ENCODE data around the gene COPS9.
A peak's percentile ranks its signal among the peaks of the same experiment; 100 is the strongest.

Gene COPS9

GRCh38 chr2:240136013-240136670 is at the start of gene COPS9:
Gene COPS9, minus strand, starts transcription at chr2:240136305. Its CDS starts 21 bp downstream, at chr2:240136284.
- peak; percentile 84 for DNase-seq

- no peak for DNase-seq
Observed at GRCh38 chr2:240184656-240185055, 48.6 kb upstream of the COPS9 start.

DNA sequence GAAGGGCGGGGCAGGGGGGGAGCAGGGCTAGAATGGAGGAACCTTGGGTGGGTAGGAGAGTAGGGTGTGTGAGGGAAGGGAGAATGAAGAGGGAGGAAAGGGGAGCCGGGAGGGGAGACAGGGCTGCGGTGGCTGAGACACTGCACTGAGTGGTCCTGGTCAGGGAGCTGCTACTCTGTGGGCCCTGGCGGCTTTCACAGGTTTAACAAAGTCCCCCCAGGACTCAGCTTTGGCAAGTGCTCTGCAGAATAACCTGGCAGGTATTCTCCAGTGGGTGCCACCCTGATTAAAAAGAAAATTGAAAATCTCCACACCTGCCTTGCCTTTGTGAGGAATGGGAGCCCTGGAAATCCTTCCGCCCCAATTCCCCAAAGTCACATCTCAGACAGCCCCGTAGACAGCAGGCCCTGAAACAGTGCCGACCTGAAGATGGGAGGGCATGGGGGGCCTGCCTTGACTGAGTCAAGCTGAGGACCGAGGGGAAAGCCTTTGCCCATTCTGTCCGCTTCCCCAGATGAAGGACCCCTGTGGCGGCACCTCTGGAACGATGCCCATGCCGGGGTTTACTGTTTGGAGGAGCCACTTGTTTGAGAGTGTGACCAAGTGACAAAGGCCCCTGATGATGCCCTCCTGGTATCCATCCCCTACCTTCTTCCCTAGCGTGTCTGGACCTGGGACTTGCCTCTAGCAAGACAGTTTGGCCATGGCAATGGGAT is 47.9 kb upstream of the COPS9 start:
- no peak for DNase-seq

GRCh38 chr2:240183006-240183874 is 47.1 kb upstream of the COPS9 start:
- DNase-seq: no peak

- no peak for DNase-seq
Observed at GRCh38 chr2:240182476-240182875, 46.4 kb upstream of the COPS9 start.

DNA sequence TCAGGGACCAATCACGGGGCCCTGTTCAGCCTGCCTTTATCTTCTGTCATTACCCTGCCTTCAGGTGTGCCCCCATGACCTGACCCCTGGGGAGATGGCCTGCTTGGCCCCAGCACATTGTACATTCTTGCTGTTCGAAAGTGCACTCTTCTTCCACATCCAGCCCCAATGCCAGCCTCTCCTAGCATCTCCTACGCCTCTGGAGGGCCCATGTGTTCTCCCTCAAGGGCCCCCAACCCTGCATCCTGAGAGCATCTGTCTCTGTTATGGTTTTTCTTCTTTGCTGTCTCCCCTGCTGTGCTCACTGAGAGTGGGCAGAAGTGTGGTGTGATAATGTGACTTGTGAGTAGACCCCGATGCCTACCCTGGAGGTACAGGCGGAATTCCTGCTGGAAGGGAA is 45.9 kb upstream of the COPS9 start:
- no peak for DNase-seq

- no peak for DNase-seq
Observed at GRCh38 chr2:240179941-240180666, 44.0 kb upstream of the COPS9 start.

DNA sequence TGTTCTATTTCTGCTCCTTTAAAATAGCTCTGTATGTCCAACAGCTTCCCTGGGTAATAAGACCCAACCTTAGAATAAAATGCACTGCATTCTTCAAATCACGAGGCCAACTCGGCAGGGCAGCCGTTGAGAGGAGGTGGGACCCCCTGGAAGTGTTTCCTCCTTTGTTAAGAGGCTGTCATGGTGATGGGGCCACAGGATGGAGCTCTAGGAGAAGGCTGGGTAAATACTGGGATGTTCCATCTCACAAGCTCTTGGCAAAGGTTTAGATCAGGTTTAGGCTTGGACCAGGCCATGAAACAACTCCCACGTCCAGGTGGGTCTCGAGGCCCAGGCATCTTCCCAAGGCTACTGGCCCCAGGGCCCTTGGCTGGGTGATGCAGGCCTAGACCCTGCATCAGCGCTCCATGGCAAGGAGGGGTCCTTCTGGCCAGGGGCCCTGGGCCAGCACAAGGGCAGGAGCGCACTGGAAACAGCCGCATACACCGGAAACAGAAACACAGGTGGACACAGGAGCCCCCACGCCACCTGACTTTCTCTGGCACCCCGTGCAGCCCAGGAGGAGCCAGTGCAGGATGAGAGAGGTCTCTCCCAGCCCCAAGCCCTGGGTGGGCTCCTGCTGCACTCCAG is 43.2 kb upstream of the COPS9 start:
- no peak for DNase-seq

DNA sequence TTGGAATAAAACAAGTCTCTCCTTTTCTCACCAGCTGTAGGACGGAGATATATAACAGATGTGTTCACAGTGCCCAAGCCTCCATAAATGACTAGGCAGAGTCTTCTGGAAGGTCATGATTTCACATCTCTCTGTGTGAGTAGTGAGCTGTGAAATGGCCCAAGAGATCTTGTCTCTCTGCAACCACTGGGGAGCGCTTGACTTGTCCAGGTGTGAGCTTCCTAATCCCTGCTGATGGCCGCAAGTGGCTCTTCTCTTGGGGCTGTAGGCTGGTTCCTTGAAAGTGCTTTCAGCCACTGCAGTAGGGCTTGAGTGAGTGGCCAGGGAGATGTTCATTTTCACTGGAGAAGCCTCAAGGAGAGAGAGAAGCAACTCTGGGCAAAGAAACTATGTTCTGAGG is 42.5 kb upstream of the COPS9 start:
- no peak for DNase-seq

DNA sequence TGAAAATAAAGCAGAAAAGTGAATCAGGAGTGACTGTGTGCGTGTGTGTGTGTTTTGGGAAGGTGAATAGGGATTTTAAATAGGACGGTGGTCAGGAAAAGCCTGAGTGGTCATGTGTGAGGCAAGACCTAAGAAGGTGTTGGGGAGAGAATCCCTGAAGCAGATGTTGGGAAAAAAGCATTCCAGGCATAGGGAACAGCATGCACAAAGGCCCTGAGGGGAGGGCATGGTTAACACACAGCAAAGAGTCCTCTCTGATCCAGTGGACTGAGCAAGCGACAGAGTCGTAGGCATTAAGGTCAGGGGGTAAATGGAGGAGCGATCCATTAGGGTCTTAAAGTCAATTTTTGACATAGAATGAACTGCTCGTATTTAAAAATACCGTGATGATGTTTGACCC is 38.4 kb upstream of the COPS9 start:
- no peak for DNase-seq

- DNase-seq: no peak
Observed at GRCh38 chr2:240172071-240172895, 36.2 kb upstream of the COPS9 start.

GRCh38 chr2:240170883-240171282 is 34.8 kb upstream of the COPS9 start:
- DNase-seq: no peak

DNA sequence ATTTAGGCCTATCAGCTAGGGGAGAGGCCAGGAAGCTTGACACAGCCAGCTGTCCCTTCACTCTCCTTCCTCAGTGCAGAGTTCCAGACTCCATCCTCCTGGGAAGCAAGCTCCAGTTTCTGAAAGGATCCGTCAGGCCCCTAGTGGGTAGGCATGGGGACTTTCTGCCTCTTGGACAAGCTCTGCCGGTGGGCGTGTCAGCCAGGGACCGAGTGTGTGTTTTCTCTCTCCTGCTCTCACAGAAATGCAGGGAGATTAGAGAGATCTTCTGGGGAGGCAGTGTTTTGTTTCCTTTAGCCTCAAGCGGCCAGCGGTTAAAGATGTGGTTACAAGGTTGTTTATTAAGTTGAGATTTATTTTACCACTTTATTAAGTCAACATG is 34.2 kb upstream of the COPS9 start:
- no peak for DNase-seq

DNA sequence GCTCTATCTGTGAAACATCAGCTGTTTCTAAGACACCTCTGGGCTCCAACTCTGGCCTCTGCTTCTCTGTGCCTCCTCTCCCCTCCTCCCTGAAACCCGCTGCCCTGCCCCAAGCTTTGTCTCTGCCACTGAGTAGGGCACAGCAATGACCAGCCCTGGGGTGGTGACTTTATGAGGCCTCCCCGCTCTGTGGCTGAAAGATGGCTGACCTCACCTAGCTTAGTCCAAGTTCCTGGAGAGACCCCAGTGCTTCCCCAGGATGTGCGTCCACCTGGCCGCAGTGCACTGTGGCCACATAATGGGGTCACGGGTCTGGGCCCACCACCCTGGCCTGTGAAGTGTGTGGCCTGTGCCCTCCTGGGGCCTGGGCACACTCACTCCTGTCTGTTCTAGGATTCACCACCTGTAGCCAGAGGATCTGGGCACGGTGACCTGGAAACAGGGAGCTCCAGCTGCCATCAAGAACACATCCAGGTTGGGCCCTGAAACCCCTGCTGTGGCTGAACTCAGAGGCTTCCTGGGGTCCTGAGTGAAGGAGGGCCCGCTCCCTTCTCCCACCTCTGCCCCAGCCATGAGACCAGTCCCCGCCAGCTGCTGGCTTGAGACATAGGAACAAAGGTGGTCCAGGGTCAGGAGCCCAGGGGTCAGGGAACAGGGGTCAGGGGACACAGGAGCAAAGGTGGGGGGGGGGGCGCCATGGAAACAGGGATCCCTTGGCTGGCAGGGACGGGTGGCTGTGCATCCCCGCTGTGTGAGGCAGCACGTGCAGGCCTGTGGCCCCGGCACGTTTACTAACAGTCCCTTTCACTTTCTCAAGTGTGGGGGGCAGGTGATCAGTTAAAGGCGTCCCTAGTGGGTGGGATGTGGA is 33.6 kb upstream of the COPS9 start:
- no peak for DNase-seq

DNA sequence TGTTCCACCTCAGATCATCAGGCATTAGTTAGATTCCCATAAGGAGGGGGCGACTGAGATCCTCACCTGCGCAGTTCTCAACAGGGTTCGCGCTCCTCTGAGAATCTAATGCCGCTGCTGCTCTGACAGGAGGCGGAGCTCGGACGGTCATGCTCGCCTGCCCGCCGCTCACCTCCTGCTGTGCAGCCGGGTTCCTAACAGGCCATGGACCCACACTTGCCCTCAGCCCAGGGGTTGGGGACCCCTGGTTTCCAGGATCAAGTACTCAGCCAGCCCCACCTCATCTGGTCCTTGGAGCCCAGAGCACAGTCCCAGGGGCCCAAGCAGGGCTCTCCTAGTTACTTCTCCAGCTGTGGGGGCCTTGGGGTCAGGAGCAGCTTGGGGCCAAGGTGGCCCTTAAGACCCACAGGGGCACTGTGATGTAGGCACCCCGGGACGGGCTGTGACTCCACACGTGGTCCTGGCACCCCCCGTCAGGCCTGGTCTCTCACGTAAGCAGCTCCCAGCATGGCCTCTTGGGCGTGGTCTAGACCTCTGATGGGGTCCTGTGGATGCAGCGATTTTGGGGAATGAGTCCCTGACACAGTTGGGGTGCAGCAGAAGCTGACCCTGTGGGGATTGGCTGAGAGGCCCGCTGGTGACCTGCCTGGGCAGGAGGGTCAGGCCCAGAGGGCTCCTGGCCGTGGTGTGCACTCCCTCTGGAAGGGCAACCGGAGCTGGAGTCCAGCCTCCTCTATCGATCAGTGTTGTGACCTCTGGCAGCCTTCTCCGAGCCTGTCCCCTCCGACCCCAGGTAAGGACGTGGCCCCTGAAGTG is 32.6 kb upstream of the COPS9 start:
- no peak for DNase-seq

GRCh38 chr2:240168041-240168440 is 31.9 kb upstream of the COPS9 start:
- DNase-seq: no peak

DNA sequence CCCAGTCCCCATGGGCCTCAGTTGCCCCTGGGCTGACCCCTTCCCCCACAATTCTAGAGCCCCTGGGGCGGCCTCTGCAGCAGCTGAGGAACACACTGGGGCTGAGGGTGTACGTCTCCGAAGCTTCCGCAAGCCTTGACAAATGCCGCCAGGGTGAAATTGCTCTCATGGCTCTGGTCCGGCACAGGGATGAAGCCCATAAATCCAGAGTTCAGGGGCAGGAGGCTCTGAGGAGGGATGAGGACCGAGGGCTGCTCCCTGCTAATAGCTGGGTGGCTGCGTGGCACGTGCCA is 31.4 kb upstream of the COPS9 start:
- no peak for DNase-seq

GRCh38 chr2:240166761-240167587 is 30.9 kb upstream of the COPS9 start:
- DNase-seq: no peak

GRCh38 chr2:240166191-240166590 is 30.1 kb upstream of the COPS9 start:
- no peak for DNase-seq

All from activated CD4-positive, CD25-positive, alpha-beta regulatory T cell treated with anti-CD3 and anti-CD28 coated beads, Interleukin-2, amount 50 U/mL, for 72 hours (primary cell).